ENCODE results near the gene RCN2.

- TF ChIP-seq SIN3A (IDR thresholded peaks at IDR 0.05; ENCODE audit: borderline replicate concordance, insufficient read depth, low read length) (no peak), REST (IDR thresholded peaks at IDR 0.05; ENCODE audit: insufficient read depth in 1 of 2, low read depth in 2 of 2, low read length in 2 of 2) (no peak), POLR2AphosphoS5 (IDR thresholded peaks at IDR 0.05; ENCODE audit: low read depth, low read length) (no peak)
Observed at GRCh38 chr15:76996526-76997401, 65.2 kb downstream of the RCN2 start.

All from PFSK-1 (cell line).